ENCODE data around the gene TBC1D16. TPM values are rescaled to one million over a fixed set of nuclear protein-coding genes. Genes with fewer than 3 reads are reported as not detected.

The TBC1D16 gene
- total RNA-seq, 1 donor from 2014 or later, result 21.2 TPM

DNA sequence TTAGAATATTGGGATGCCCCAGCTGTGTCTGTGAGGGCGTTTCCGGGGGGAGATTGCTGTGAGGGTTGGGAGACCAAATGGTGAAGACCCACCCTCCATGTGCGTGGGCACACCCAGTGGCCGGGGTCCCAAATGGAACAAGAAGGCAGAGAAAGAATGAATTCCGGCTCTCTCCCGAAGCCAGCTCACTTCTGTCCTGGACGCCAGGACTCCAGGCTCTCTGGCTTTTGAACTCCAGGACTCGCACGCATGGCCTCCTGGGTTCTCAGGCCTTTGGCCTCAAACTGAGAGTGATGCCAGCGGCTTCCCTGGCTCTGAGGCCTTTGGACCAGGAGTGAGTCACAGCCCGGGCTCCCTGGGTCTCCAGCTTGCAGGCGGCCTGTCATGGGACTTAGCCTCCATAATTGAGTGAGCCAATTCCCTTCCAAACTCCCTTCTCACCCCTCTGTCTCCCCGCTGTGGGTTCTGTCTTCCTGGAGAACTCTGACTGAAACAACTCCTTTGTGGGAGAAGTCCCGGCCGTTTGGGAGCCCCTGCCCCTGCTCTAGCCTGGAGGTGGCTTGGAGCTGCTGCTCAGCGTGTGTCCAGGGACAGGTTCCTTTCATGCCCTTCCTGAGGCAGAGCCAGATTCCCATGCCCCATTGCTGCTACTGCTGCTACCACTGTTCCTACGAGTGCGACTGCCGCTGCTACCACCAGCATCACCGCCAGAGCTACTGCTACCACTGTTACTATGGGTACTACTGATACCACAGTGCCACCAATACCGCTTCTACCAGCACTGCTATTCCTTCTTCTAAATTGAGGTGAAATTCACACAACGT, 146.6 kb downstream of the TBC1D16 start:
- H3K27me3 ChIP-seq, result peaks cover 5% of the 10 kb centered on the region
- no peak overlapping the region for H3K27ac ChIP-seq
- no peaks in the 10 kb centered on the region for H3K36me3 ChIP-seq
- no peaks in the 10 kb centered on the region for H3K4me1 ChIP-seq
- H3K27ac Mint-ChIP-seq, result no peak overlapping the region
- no peak overlapping the region for H3K4me3 Mint-ChIP-seq
- no peak for DNase-seq (ENCODE audit: low spot score)
- H3K36me3 Mint-ChIP-seq, result no peaks in the 10 kb centered on the region
- H3K9me3 ChIP-seq (ENCODE audit: low read depth), result no peaks in the 10 kb centered on the region
- no peak overlapping the region for H3K4me3 ChIP-seq
- H3K9me3 Mint-ChIP-seq, result peaks cover 3% of the 10 kb centered on the region
- H2AFZ ChIP-seq (replicated peaks), result no peak overlapping the region
- no peak overlapping the region for H3K4me2 ChIP-seq
- H3K27me3 Mint-ChIP-seq (ENCODE audit: insufficient read depth, low read depth), result peaks cover 16% of the 10 kb centered on the region
- no peak overlapping the region for H3K9ac ChIP-seq
- H3K79me2 ChIP-seq (ENCODE audit: low read depth), result no peaks in the 10 kb centered on the region
- H3F3A ChIP-seq (ENCODE audit: low read depth), result no peaks in the 10 kb centered on the region
- peaks cover 4% of the 10 kb centered on the region for H3K4me1 Mint-ChIP-seq
- no peaks in the 10 kb centered on the region for H4K20me1 ChIP-seq (ENCODE audit: low read depth)
- TF ChIP-seq EZH2phosphoT487 (IDR thresholded peaks at IDR 0.05), result no peak
- TF ChIP-seq EZH2 (IDR thresholded peaks at IDR 0.05), result no peak
- TF ChIP-seq CTCF (IDR thresholded peaks at IDR 0.05), result no peak

GRCh38 chr17:79888009-79888540, 147.6 kb downstream of the TBC1D16 start:
- H3F3A ChIP-seq (ENCODE audit: low read depth), result no peaks in the 10 kb centered on the region
- no peak overlapping the region for H3K27ac ChIP-seq
- no peak overlapping the region for H3K4me3 Mint-ChIP-seq
- no peak overlapping the region for H2AFZ ChIP-seq (replicated peaks)
- no peak overlapping the region for H3K9ac ChIP-seq
- H3K27ac Mint-ChIP-seq, result no peak overlapping the region
- no peaks in the 10 kb centered on the region for H3K4me1 ChIP-seq
- peaks cover 4% of the 10 kb centered on the region for H3K4me1 Mint-ChIP-seq
- H3K27me3 Mint-ChIP-seq (ENCODE audit: insufficient read depth, low read depth), result peaks cover 18% of the 10 kb centered on the region
- H3K9me3 Mint-ChIP-seq, result peaks cover 3% of the 10 kb centered on the region
- H3K79me2 ChIP-seq (ENCODE audit: low read depth), result no peaks in the 10 kb centered on the region
- no peaks in the 10 kb centered on the region for H3K36me3 ChIP-seq
- TF ChIP-seq EZH2 (IDR thresholded peaks at IDR 0.05) (no peak), EZH2phosphoT487 (IDR thresholded peaks at IDR 0.05) (no peak), CTCF (IDR thresholded peaks at IDR 0.05) (no peak)
- no peak for DNase-seq (ENCODE audit: low spot score)
- no peaks in the 10 kb centered on the region for H3K9me3 ChIP-seq (ENCODE audit: low read depth)
- no peaks in the 10 kb centered on the region for H3K36me3 Mint-ChIP-seq
- no peaks in the 10 kb centered on the region for H4K20me1 ChIP-seq (ENCODE audit: low read depth)
- peaks cover 7% of the 10 kb centered on the region for H3K27me3 ChIP-seq
- no peak overlapping the region for H3K4me3 ChIP-seq
- H3K4me2 ChIP-seq, result no peak overlapping the region

GRCh38 chr17:79887451-79887991, 148.2 kb downstream of the TBC1D16 start:
- Mint-ChIP-seq H3K27me3 (ENCODE audit: insufficient read depth, low read depth) (peaks cover 18% of the 10 kb centered on the region), H3K4me1 (peaks cover 4% of the 10 kb centered on the region), H3K27ac (no peak overlapping the region), H3K36me3 (no peaks in the 10 kb centered on the region), H3K4me3 (no peak overlapping the region), H3K9me3 (peaks cover 3% of the 10 kb centered on the region)
- no peaks in the 10 kb centered on the region for H3K79me2 ChIP-seq (ENCODE audit: low read depth)
- no peak overlapping the region for H3K4me3 ChIP-seq
- no peak overlapping the region for H3K4me2 ChIP-seq
- no peak overlapping the region for H3K9ac ChIP-seq
- no peaks in the 10 kb centered on the region for H3K36me3 ChIP-seq
- no peak overlapping the region for H3K27ac ChIP-seq
- no peaks in the 10 kb centered on the region for H3K4me1 ChIP-seq
- H3K27me3 ChIP-seq, result peaks cover 8% of the 10 kb centered on the region
- H4K20me1 ChIP-seq (ENCODE audit: low read depth), result no peaks in the 10 kb centered on the region
- TF ChIP-seq EZH2phosphoT487 (IDR thresholded peaks at IDR 0.05) (no peak), EZH2 (IDR thresholded peaks at IDR 0.05) (no peak), CTCF (IDR thresholded peaks at IDR 0.05) (no peak)
- H2AFZ ChIP-seq (replicated peaks), result no peak overlapping the region
- no peaks in the 10 kb centered on the region for H3K9me3 ChIP-seq (ENCODE audit: low read depth)
- H3F3A ChIP-seq (ENCODE audit: low read depth), result no peaks in the 10 kb centered on the region
- DNase-seq (ENCODE audit: low spot score), result no peak
